HG02884 (cell line): ENCODE measurements around the gene PELI3.

Source experiments
- ATAC-seq: cut with Tn5 transposase; IDR thresholded peaks from one replicate; pipeline ENCODE4 v1.9.1; 2021; ENCODE audit warnings: mild to moderate bottlenecking, moderate library complexity; ENCODE audit not compliant: unreplicated experiment

The PELI3 gene

GRCh38 chr11:66497206-66497605 lies 30.5 kb downstream of the PELI3 start:
- ATAC-seq: no peak

- ATAC-seq: no peak
These were observed 31.8 kb downstream of the PELI3 start for GRCh38 chr11:66498506-66498905.

GRCh38 chr11:66505276-66505816 lies 38.6 kb downstream of the PELI3 start:
- no peak for ATAC-seq

- no peak for ATAC-seq
These were observed 42.4 kb downstream of the PELI3 start for GRCh38 chr11:66509131-66509561.

- peak; percentile 65 for ATAC-seq
These were observed 43.7 kb downstream of the PELI3 start, which contains the start of gene BBS1 for GRCh38 chr11:66510271-66510989. Gene BBS1 (plus strand): TSS chr11:66510635. CDS start chr11:66510660, 25 bp downstream.

- ATAC-seq: no peak
These were observed 44.3 kb downstream of the PELI3 start for GRCh38 chr11:66510990-66511339.

- ATAC-seq: no peak
These were observed 56.9 kb downstream of the PELI3 start for GRCh38 chr11:66523611-66524010.

GRCh38 chr11:66524304-66525040 lies 57.8 kb downstream of the PELI3 start:
- ATAC-seq: no peak
